Measurements from ENCODE around the gene RHOH.

Gene RHOH

DNA sequence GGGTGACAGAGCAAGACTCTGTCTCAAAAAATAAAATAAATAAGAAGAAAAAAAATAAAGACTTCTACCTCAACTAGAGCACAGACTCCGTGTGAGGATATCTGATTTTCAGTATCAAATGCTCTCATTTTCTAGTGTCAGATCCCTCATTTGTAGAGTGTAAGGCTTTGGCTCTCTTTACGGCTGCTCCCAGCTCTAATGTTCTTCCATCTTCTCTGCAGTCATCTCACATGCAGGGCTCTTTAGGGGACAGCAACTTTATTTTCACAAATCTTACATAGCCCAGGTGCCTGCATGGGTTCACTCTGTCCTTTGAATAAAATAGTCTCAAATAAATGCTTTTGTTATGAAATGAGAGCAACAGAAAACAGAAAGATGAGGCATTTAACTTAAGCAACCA lies 19.2 kb upstream of the RHOH start:
- DNase-seq (ENCODE audit: low read depth) = no peak
- H3K4me3 ChIP-seq (ENCODE audit: control insufficient read depth, low read depth, low read length) = no peak overlapping the region
- no peak for TF ChIP-seq CTCF (conservative IDR thresholded peaks at IDR 0.05; ENCODE audit: control insufficient read depth, insufficient read depth, low read depth, low read length)

DNA sequence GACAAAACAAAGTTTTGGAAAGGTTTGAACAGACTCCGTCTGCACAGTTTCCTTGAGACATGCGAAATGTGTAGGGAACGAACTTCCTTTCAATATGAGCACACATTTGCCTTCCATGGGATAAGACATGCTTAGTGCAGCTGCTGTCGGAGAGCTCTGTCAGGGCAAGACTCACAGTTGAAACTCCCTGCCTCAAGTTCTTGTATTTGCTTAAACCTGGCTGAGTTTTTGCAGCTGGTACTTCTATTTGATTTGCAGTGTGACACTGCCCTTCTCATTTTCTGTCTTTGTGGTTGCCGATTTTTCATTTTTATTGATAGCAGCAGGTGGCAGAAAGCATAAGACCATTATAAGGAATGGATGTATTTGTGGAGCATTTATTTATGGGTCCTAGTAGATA lies 18.2 kb upstream of the RHOH start:
- no peak overlapping the region for H3K4me3 ChIP-seq (ENCODE audit: control insufficient read depth, low read depth, low read length)
- no peak for DNase-seq (ENCODE audit: low read depth)
- no peak for TF ChIP-seq CTCF (conservative IDR thresholded peaks at IDR 0.05; ENCODE audit: control insufficient read depth, insufficient read depth, low read depth, low read length)

DNA sequence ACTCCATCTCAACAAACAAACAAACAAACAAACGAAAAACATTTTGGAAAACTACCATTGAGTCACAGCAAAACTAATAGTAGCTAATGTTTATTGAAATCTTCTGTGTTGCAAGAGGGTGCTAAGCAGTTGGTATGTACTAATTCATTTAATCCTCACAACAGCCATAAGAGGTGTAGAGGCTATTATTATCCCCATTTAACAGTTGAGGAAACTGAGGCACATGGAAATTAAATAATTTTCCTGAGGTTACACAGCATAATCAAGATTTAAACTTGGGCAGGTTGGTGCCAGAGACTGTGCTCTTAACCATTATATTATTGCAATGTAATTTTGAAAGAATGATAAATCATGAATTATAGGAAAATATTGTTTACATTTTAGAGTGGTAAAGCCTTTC lies 17.5 kb upstream of the RHOH start:
- DNase-seq (ENCODE audit: low read depth) = no peak
- TF ChIP-seq CTCF (conservative IDR thresholded peaks at IDR 0.05; ENCODE audit: control insufficient read depth, insufficient read depth, low read depth, low read length) = no peak
- H3K4me3 ChIP-seq (ENCODE audit: control insufficient read depth, low read depth, low read length) = no peak overlapping the region

- peak; percentile 97 for DNase-seq (ENCODE audit: low read depth)
- H3K4me3 ChIP-seq (ENCODE audit: control insufficient read depth, low read depth, low read length) = no peak overlapping the region
- no peak for TF ChIP-seq CTCF (conservative IDR thresholded peaks at IDR 0.05; ENCODE audit: control insufficient read depth, insufficient read depth, low read depth, low read length)
Measured at GRCh38 chr4:40180356-40180755, 16.5 kb upstream of the RHOH start.

- H3K4me3 ChIP-seq (ENCODE audit: control insufficient read depth, low read depth, low read length) = no peak overlapping the region
- DNase-seq (ENCODE audit: low read depth) = no peak
- TF ChIP-seq CTCF (conservative IDR thresholded peaks at IDR 0.05; ENCODE audit: control insufficient read depth, insufficient read depth, low read depth, low read length) = no peak
Measured at GRCh38 chr4:40182001-40182400, 14.8 kb upstream of the RHOH start.

DNA sequence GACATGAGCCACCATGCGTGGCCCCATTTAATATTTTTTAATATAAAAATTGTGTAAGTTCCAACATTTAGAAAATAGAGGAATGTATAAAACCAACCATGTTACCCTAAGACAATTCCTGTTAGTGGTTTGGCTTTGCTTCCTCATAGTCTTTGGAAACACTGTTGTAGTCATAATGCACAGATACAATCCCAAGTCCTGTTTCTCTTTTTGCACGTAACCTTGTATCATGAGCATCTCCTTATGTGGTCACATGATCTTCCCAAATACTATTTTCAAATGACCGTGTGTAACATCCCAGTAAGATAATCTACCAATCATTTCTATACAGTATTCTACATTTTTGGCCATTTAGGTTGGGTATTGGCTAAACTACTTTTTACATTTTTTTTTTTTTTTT lies 13.9 kb upstream of the RHOH start:
- no peak for DNase-seq (ENCODE audit: low read depth)
- TF ChIP-seq CTCF (conservative IDR thresholded peaks at IDR 0.05; ENCODE audit: control insufficient read depth, insufficient read depth, low read depth, low read length) = no peak
- no peak overlapping the region for H3K4me3 ChIP-seq (ENCODE audit: control insufficient read depth, low read depth, low read length)
